ENCODE data around the gene ZNF341.

Gene ZNF341

GRCh38 chr20:33702861-33703260 is 28.9 kb upstream of the ZNF341 start:
- no peak for DNase-seq (ENCODE audit: low spot score)
- no peak for TF ChIP-seq CTCF (IDR thresholded peaks at IDR 0.05; ENCODE audit: borderline replicate concordance, control extremely low read depth, extremely low read depth, insufficient read depth, missing control alignments)
- in situ Hi-C loops (cut with MboI; ENCODE audit: low sequenced_read_pairs, unreplicated experiment) = no loop called here

GRCh38 chr20:33703498-33704137 is 28.2 kb upstream of the ZNF341 start:
- TF ChIP-seq CTCF (IDR thresholded peaks at IDR 0.05; ENCODE audit: borderline replicate concordance, control extremely low read depth, extremely low read depth, insufficient read depth, missing control alignments) = no peak
- no peak for DNase-seq (ENCODE audit: low spot score)
- in situ Hi-C loops (cut with MboI; ENCODE audit: low sequenced_read_pairs, unreplicated experiment) = no loop called here

GRCh38 chr20:33704197-33704924 is 27.4 kb upstream of the ZNF341 start:
- in situ Hi-C loops (cut with MboI; ENCODE audit: low sequenced_read_pairs, unreplicated experiment) = no loop called here
- no peak for DNase-seq (ENCODE audit: low spot score)
- TF ChIP-seq CTCF (IDR thresholded peaks at IDR 0.05; ENCODE audit: borderline replicate concordance, control extremely low read depth, extremely low read depth, insufficient read depth, missing control alignments) = no peak

GRCh38 chr20:33707668-33708067 is 24.1 kb upstream of the ZNF341 start:
- in situ Hi-C loops (cut with MboI; ENCODE audit: low sequenced_read_pairs, unreplicated experiment) = no loop called here
- DNase-seq (ENCODE audit: low spot score) = no peak
- TF ChIP-seq CTCF (IDR thresholded peaks at IDR 0.05; ENCODE audit: borderline replicate concordance, control extremely low read depth, extremely low read depth, insufficient read depth, missing control alignments) = no peak

- in situ Hi-C loops (cut with MboI; ENCODE audit: low sequenced_read_pairs, unreplicated experiment) = no loop called here
- no peak for DNase-seq (ENCODE audit: low spot score)
- no peak for TF ChIP-seq CTCF (IDR thresholded peaks at IDR 0.05; ENCODE audit: borderline replicate concordance, control extremely low read depth, extremely low read depth, insufficient read depth, missing control alignments)
These were observed 22.4 kb upstream of the ZNF341 start for GRCh38 chr20:33709398-33709797.

- DNase-seq (ENCODE audit: low spot score) = no peak
- in situ Hi-C loops (cut with MboI; ENCODE audit: low sequenced_read_pairs, unreplicated experiment) = no loop called here
- TF ChIP-seq CTCF (IDR thresholded peaks at IDR 0.05; ENCODE audit: borderline replicate concordance, control extremely low read depth, extremely low read depth, insufficient read depth, missing control alignments) = no peak
These were observed 21.8 kb upstream of the ZNF341 start for GRCh38 chr20:33709905-33710541.
